ENCODE data around the gene PACS2. TPM values are rescaled to one million over a fixed set of nuclear protein-coding genes. Genes with fewer than 3 reads are reported as not detected.

Gene PACS2
- total and polyA plus RNA-seq, 2 of the 8 experiments (the other 6 are each of a cell fraction or from before 2014, with no cell fraction given), result 38.0 to 62.8 TPM

DNA sequence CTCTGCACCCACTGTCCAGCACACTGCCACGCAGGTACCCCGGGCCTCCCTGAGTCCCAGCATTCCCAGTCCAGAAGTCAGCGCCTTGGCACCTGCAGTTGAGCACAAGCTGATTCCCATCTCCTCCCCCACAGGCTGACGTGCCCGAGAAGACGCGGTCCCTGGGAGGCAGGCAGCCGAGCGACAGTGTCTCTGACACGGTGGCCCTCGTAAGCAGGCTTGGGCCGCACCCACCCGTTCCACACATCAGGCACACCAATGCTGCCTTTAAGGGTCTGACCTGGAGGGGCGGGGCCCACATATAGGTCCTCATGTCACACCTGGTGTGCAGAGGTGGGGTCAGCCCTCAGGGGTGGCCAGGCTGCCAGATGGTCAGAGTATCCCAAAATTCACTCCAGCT, 65.4 kb downstream of the PACS2 start:
- Histone ChIP-seq H3K23me2 (ENCODE audit: low read depth, low read length) (no peaks in the 10 kb centered on the region), H2AFZ (ENCODE audit: low read length) (no peak overlapping the region), H4K8ac (ENCODE audit: extremely low read depth, insufficient read depth, low read length) (no peak overlapping the region), H3K4me3 (ENCODE audit: extremely low read depth in 1 of 4, insufficient read depth in 2 of 4, low read depth in 3 of 4, low read length in 4 of 4) (no peak overlapping the region), H3K27ac (ENCODE audit: low read depth, low read length) (no peak overlapping the region), H3K9ac (replicated peaks in 1 of 4; ENCODE audit: extremely low read depth in 1 of 4, low read depth in 3 of 4, low read length in 3 of 4) (no peak overlapping the region), H4K91ac (replicated peaks; ENCODE audit: insufficient read length, low read length) (no peak overlapping the region), H2BK120ac (replicated peaks; ENCODE audit: low read depth, low read length) (no peak overlapping the region), H3K4me1 (replicated peaks in 1 of 4; ENCODE audit: control insufficient read depth in 3 of 4, insufficient read depth in 4 of 4, low read length in 3 of 4) (no peaks in the 10 kb centered on the region), H3K14ac (ENCODE audit: insufficient read length) (no peak overlapping the region), H3K56ac (replicated peaks; ENCODE audit: insufficient read length, low read depth, low read length) (no peak overlapping the region), H3K9me3 (ENCODE audit: insufficient read depth in 2 of 2, low read depth in 1 of 2, low read length in 1 of 2) (no peaks in the 10 kb centered on the region), H2BK12ac (ENCODE audit: low read depth, low read length) (no peak overlapping the region), H3K79me1 (ENCODE audit: low read depth, low read length) (no peaks in the 10 kb centered on the region), H2AK5ac (ENCODE audit: low read depth, low read length) (no peak overlapping the region), H3K4me2 (ENCODE audit: insufficient read depth in 1 of 2, low read depth in 2 of 2, low read length in 2 of 2) (no peak overlapping the region), H3K79me2 (ENCODE audit: control insufficient read depth in 1 of 2, insufficient read depth in 2 of 2, low read length in 2 of 2) (no peaks in the 10 kb centered on the region), H3K18ac (ENCODE audit: extremely low read depth, low read length) (no peak overlapping the region), H2BK5ac (ENCODE audit: low read depth, low read length) (no peak overlapping the region), H4K20me1 (replicated peaks in 1 of 2; ENCODE audit: control insufficient read depth in 1 of 2, insufficient read depth in 2 of 2, low read length in 2 of 2) (peaks cover 0 to 9% of the 10 kb centered on the region in 2 experiments), H3K36me3 (ENCODE audit: control insufficient read depth in 2 of 4, insufficient read depth in 4 of 4, low read length in 3 of 4) (peaks cover 3 to 26% (median 8%) of the 10 kb centered on the region in 4 experiments; a peak in 4 of 8 replicates), H4K5ac (ENCODE audit: insufficient read length, low read depth, low read length) (no peak overlapping the region), H3K23ac (ENCODE audit: insufficient read length) (no peak overlapping the region), H2BK15ac (ENCODE audit: low read length) (no peak overlapping the region), H3K27me3 (replicated peaks in 1 of 4; ENCODE audit: control insufficient read depth in 3 of 4, extremely low read depth in 1 of 4, insufficient read depth in 3 of 4, low read length in 3 of 4) (no peaks in the 10 kb centered on the region), H2BK20ac (ENCODE audit: low read length) (no peak overlapping the region), H3K4ac (replicated peaks; ENCODE audit: insufficient read length, low read depth, low read length) (no peak overlapping the region)
- DNase-seq (ENCODE audit: low read depth in 1 of 2, low spot score in 2 of 2), result no peak
- CTCF ChIA-PET (ENCODE audit: partially characterized antibody), result interaction anchor here (1.0 to 2.1 kb wide), 5 partner anchors 9 to 132 kb away, joined by 3 to 11 read pairs (median 4); no protein-coding TSS in a partner anchor
- 96% methylated on average over 14 of the region's 14 CpGs; no CpG with 5 or more reads in 1 of the 2 experiments for WGBS, 2 experiments (ENCODE audit: extremely low coverage in 1 of 2, insufficient coverage in 1 of 2, insufficient read length in 1 of 2, insufficient replicate concordance in 2 of 2, low coverage in 1 of 2, low lambda C conversion rate in 2 of 2, missing lambda C conversion rate in 1 of 2)
- POLR2A ChIA-PET (ENCODE audit: partially characterized antibody), result no interaction called here
- FAIRE-seq, result no peak
- TF ChIP-seq RBBP5 (IDR thresholded peaks at IDR 0.05; ENCODE audit: borderline replicate concordance, low read depth, low read length) (no peak), BRCA1 (IDR thresholded peaks at IDR 0.05; ENCODE audit: low read depth, low read length) (no peak), RAD21 (IDR thresholded peaks at IDR 0.05 in 1 of 2, conservative IDR thresholded peaks at IDR 0.05 in 1 of 2; ENCODE audit: low read depth in 2 of 2, low read length in 2 of 2) (no peak), KDM4A (IDR thresholded peaks at IDR 0.05; ENCODE audit: low read depth, low read length, severe bottlenecking) (no peak), SP4 (IDR thresholded peaks at IDR 0.05; ENCODE audit: low read length) (no peak), TAF7 (optimal IDR thresholded peaks at IDR 0.05; ENCODE audit: borderline replicate concordance, low read depth, low read length) (no peak), SIN3A (conservative IDR thresholded peaks at IDR 0.05 in 1 of 2, IDR thresholded peaks at IDR 0.05 in 1 of 2; ENCODE audit: low read depth in 1 of 2, low read length in 2 of 2) (no peak), JUND (IDR thresholded peaks at IDR 0.05; ENCODE audit: low read length) (no peak), CHD1 (IDR thresholded peaks at IDR 0.05; ENCODE audit: low read depth, low read length) (no peak), CBX8 (IDR thresholded peaks at IDR 0.05; ENCODE audit: borderline replicate concordance, low read depth, low read length) (no peak)
- TF ChIP-seq, protein P1, sequence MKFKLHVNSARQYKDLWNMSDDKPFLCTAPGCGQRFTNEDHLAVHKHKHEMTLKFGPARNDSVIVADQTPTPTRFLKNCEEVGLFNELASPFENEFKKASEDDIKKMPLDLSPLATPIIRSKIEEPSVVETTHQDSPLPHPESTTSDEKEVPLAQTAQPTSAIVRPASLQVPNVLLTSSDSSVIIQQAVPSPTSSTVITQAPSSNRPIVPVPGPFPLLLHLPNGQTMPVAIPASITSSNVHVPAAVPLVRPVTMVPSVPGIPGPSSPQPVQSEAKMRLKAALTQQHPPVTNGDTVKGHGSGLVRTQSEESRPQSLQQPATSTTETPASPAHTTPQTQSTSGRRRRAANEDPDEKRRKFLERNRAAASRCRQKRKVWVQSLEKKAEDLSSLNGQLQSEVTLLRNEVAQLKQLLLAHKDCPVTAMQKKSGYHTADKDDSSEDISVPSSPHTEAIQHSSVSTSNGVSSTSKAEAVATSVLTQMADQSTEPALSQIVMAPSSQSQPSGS (IDR thresholded peaks at IDR 0.05; ENCODE audit: low read length), result no peak

Measured in H1 (cell line).